GM12864 (cell line): Measurements from ENCODE around the gene NRROS.
A peak's percentile ranks its signal among the peaks of the same experiment; 100 is the strongest.

Experiments
- DNase-seq: peaks from one replicate; pipeline ENCODE4 v3.0.0-alpha.2; 2011; ENCODE audit warnings: low read depth
- H3K4me3 ChIP-seq: 2 replicates; pipeline ENCODE4 v1.5.1; 2011; ENCODE audit warnings: mild to moderate bottlenecking, low read depth, low read length, control low read depth
- CTCF ChIP-seq: IDR thresholded peaks from 2 replicates; pipeline ENCODE4 v1.5.1; 2011; ENCODE audit warnings: low read depth, mild to moderate bottlenecking, moderate library complexity, low read length, control low read depth, inconsistent platforms; ENCODE audit errors: missing control alignments

NRROS gene

GRCh38 chr3:196642434-196642833, 2.9 kb downstream of the NRROS start:
- TF ChIP-seq CTCF, result no peak
- DNase-seq, result no peak
- H3K4me3 ChIP-seq, result peak overlapping the region; percentile 68

- no peak for TF ChIP-seq CTCF
- peak overlapping the region; percentile 68; the same call in 1 of the 2 replicates for H3K4me3 ChIP-seq
- DNase-seq, result peak; percentile 91
These were observed 3.8 kb downstream of the NRROS start for GRCh38 chr3:196643201-196643749.

- no peak for DNase-seq
- H3K4me3 ChIP-seq, result no peak overlapping the region
- no peak for TF ChIP-seq CTCF
These were observed 4.3 kb downstream of the NRROS start for GRCh38 chr3:196643761-196644160.

GRCh38 chr3:196645096-196645495, 5.6 kb downstream of the NRROS start:
- no peak for DNase-seq
- no peak for TF ChIP-seq CTCF
- no peak overlapping the region for H3K4me3 ChIP-seq

- TF ChIP-seq CTCF, result no peak
- H3K4me3 ChIP-seq, result no peak overlapping the region
- DNase-seq, result no peak
These were observed 6.6 kb downstream of the NRROS start for GRCh38 chr3:196645897-196646665.

- no peak for DNase-seq
- no peak for TF ChIP-seq CTCF
- H3K4me3 ChIP-seq, result no peak overlapping the region
These were observed 7.2 kb downstream of the NRROS start for GRCh38 chr3:196646666-196647216.
